PFSK-1 (cell line): ENCODE measurements around the gene ZNF740.

Experiments used
- POLR2AphosphoS5 ChIP-seq: IDR thresholded peaks from 2 replicates; pipeline ENCODE4 v1.6.1; 2012; ENCODE audit warnings: low read depth, mild to moderate bottlenecking, control low read depth, low read length, moderate library complexity
- SIN3A ChIP-seq: IDR thresholded peaks from 2 replicates; pipeline ENCODE4 v1.6.1; 2012; ENCODE audit warnings: mild to moderate bottlenecking, low read length, moderate library complexity, borderline replicate concordance; ENCODE audit not compliant: insufficient read depth
- TF ChIP-seq, protein P1 (sequence below), 2 experiments: IDR thresholded peaks; 2 replicates each; pipeline versions ENCODE4 v1.6.1 to v1.8.0; 2011 to 2012; ENCODE audit warnings: low read depth in 2 of 2, low read length in 2 of 2, control low read depth in 1 of 2, inconsistent platforms in 1 of 2, mild to moderate bottlenecking in 1 of 2, moderate library complexity in 1 of 2; ENCODE audit not compliant: insufficient read depth in 1 of 2

DNA sequence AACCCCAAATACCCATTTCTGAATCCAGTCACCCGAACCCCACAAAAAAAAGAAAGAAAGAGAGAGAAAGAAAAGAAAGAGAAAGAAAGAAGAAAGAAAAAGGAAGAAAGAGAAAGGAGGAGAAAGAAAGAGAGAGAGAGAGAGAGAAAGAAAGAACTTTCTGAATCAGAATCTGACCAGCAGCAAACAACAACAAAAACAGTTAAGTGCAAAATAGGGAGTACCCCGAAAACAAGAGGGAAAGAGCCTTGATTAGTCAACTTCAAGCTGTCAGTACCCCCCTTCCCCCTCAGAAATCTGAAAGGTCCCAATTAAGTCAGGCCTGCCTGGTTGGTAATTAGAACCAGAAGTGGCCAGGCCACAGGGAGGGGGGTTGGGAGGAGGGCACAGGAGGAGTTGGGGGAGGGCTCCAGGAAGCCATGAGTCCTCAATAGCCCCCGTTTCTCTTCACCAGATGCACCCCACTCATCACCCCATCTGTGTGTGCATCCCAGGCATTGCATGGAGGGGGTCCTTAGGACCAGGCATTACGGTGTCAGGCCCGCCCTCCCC, 41.7 kb downstream of the ZNF740 start:
- TF ChIP-seq SIN3A: no peak
- TF ChIP-seq, protein P1, sequence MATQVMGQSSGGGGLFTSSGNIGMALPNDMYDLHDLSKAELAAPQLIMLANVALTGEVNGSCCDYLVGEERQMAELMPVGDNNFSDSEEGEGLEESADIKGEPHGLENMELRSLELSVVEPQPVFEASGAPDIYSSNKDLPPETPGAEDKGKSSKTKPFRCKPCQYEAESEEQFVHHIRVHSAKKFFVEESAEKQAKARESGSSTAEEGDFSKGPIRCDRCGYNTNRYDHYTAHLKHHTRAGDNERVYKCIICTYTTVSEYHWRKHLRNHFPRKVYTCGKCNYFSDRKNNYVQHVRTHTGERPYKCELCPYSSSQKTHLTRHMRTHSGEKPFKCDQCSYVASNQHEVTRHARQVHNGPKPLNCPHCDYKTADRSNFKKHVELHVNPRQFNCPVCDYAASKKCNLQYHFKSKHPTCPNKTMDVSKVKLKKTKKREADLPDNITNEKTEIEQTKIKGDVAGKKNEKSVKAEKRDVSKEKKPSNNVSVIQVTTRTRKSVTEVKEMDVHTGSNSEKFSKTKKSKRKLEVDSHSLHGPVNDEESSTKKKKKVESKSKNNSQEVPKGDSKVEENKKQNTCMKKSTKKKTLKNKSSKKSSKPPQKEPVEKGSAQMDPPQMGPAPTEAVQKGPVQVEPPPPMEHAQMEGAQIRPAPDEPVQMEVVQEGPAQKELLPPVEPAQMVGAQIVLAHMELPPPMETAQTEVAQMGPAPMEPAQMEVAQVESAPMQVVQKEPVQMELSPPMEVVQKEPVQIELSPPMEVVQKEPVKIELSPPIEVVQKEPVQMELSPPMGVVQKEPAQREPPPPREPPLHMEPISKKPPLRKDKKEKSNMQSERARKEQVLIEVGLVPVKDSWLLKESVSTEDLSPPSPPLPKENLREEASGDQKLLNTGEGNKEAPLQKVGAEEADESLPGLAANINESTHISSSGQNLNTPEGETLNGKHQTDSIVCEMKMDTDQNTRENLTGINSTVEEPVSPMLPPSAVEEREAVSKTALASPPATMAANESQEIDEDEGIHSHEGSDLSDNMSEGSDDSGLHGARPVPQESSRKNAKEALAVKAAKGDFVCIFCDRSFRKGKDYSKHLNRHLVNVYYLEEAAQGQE (IDR thresholded peaks at IDR 0.05; ENCODE audit: insufficient read depth in 1 of 2, low read depth in 2 of 2, low read length in 2 of 2): no peak
- TF ChIP-seq POLR2AphosphoS5: no peak
